Neural cell (in vitro differentiated cells): ENCODE results near the gene COL21A1. TPM values are rescaled to one million over a fixed set of nuclear protein-coding genes. Genes with fewer than 3 reads are reported as not detected.

Experiments used
- H2AFZ ChIP-seq: fragments of 200-600, 300-800 bp; sonication (generic), shearing (Covaris generic); 2 replicates; pipeline ENCODE4 v1.6.0; 2014; ENCODE audit warnings: low read depth, mild to moderate bottlenecking, antibody characterized with exemption, low read length, moderate library complexity
- H3F3A ChIP-seq: fragments of 200-600 bp; shearing (Covaris generic); 2 replicates; pipeline ENCODE4 v1.6.1; 2016; ENCODE audit warnings: mild to moderate bottlenecking, moderate library complexity, mixed read lengths, antibody characterized with exemption, low read length; ENCODE audit not compliant: insufficient read depth, poor library complexity, severe bottlenecking
- H3K27ac ChIP-seq: fragments of 200-600, 300-800 bp; sonication (generic), shearing (Covaris generic); 2 replicates; pipeline ENCODE4 v1.5.1; 2014; ENCODE audit warnings: mild to moderate bottlenecking, low read length, moderate library complexity
- H3K27me3 ChIP-seq: fragments of 300-800, 200-600 bp; sonication (generic), shearing (Covaris generic); 2 replicates; pipeline ENCODE4 v1.6.0; 2014; ENCODE audit warnings: mild to moderate bottlenecking, low read depth, low read length, moderate library complexity; ENCODE audit not compliant: insufficient read depth
- H3K36me3 ChIP-seq: fragments of 300-800, 200-600 bp; sonication (generic), shearing (Covaris generic); 2 replicates; pipeline ENCODE4 v1.5.1; 2014; ENCODE audit warnings: mild to moderate bottlenecking, antibody characterized with exemption, low read length, moderate library complexity; ENCODE audit not compliant: insufficient read depth
- H3K4me2 ChIP-seq: fragments of 300-800, 200-600 bp; sonication (generic), shearing (Covaris generic); 2 replicates; pipeline ENCODE4 v1.6.0; 2014; ENCODE audit warnings: mild to moderate bottlenecking, low read length
- H3K4me3 ChIP-seq: fragments of 300-800, 200-600 bp; sonication (generic), shearing (Covaris generic); 2 replicates; pipeline ENCODE4 v1.5.1; 2014; ENCODE audit warnings: mild to moderate bottlenecking, low read length, moderate library complexity
- H3K79me2 ChIP-seq: fragments of 200-600 bp; shearing (Covaris generic); replicated peaks from 2 replicates; pipeline ENCODE4 v1.6.0; 2014; ENCODE audit warnings: mild to moderate bottlenecking, low read length, moderate library complexity; ENCODE audit not compliant: insufficient read depth
- H3K9ac ChIP-seq: fragments of 300-800, 200-600 bp; sonication (generic), shearing (Covaris generic); 2 replicates; pipeline ENCODE4 v1.6.1; 2016; ENCODE audit warnings: mild to moderate bottlenecking, low read length, mixed read lengths
- H3K9me2 ChIP-seq: fragments of 200-600 bp; shearing (Covaris generic); 2 replicates; pipeline ENCODE4 v1.6.1; 2016; ENCODE audit warnings: mild to moderate bottlenecking, low read length, mixed read lengths; ENCODE audit not compliant: insufficient read depth
- H3K9me3 ChIP-seq: fragments of 200-600, 300-800 bp; sonication (generic), shearing (Covaris generic); 2 replicates; pipeline ENCODE4 v1.6.1; 2016; ENCODE audit warnings: mild to moderate bottlenecking, mixed run types, low read length, moderate library complexity, mixed read lengths
- H4K20me1 ChIP-seq: fragments of 200-600 bp; shearing (Covaris generic); 2 replicates; pipeline ENCODE4 v1.6.1; 2016; ENCODE audit warnings: mild to moderate bottlenecking, mixed run types; ENCODE audit not compliant: insufficient read depth
- CTCF ChIP-seq: fragments of 450-650 bp; IDR thresholded peaks from 2 replicates; pipeline ENCODE4 v1.5.1; 2014; ENCODE audit warnings: antibody characterized with exemption, mild to moderate bottlenecking, moderate library complexity; ENCODE audit not compliant: poor library complexity, severe bottlenecking
- EP300 ChIP-seq: fragments of 450-650 bp; conservative IDR thresholded peaks from 2 replicates; pipeline ENCODE4 v1.6.1; 2014; ENCODE audit warnings: antibody characterized with exemption, mild to moderate bottlenecking, moderate library complexity; ENCODE audit not compliant: poor library complexity, severe bottlenecking
- EZH2 ChIP-seq: fragments of 200-600, 300-800 bp; shearing (Covaris generic), sonication (generic); IDR thresholded peaks from 2 replicates; pipeline ENCODE4 v1.6.1; 2014; ENCODE audit warnings: antibody characterized with exemption, low read length, borderline replicate concordance, mild to moderate bottlenecking; ENCODE audit not compliant: insufficient read depth, poor library complexity, severe bottlenecking
- MXI1 ChIP-seq: fragments of 450-650 bp; conservative IDR thresholded peaks from 2 replicates; pipeline ENCODE4 v1.6.1; 2014; ENCODE audit warnings: antibody characterized with exemption, mild to moderate bottlenecking; ENCODE audit not compliant: poor library complexity, severe bottlenecking
- POLR2AphosphoS5 ChIP-seq: IDR thresholded peaks from 2 replicates; pipeline ENCODE4 v1.6.1; 2012
- RAD21 ChIP-seq: fragments of 450-650 bp; conservative IDR thresholded peaks from 2 replicates; pipeline ENCODE4 v1.6.1; 2014; ENCODE audit warnings: antibody characterized with exemption, mild to moderate bottlenecking, moderate library complexity
- REST ChIP-seq: IDR thresholded peaks from 2 replicates; pipeline ENCODE4 v1.6.1; 2012; ENCODE audit warnings: borderline replicate concordance
- SMC3 ChIP-seq: fragments of 450-650 bp; conservative IDR thresholded peaks from 2 replicates; pipeline ENCODE4 v1.6.1; 2014; ENCODE audit warnings: antibody characterized with exemption, mild to moderate bottlenecking, moderate library complexity; ENCODE audit not compliant: poor library complexity
- TAF1 ChIP-seq: IDR thresholded peaks from 2 replicates; pipeline ENCODE4 v1.6.1; 2012; ENCODE audit warnings: low read depth
- polyA plus RNA-seq: library from polyadenylated mRNA; depleted of rRNA; stranded (reverse); fragments of >200 nt; gene quantifications from 2 replicates; pipeline ENCODE4 v1.2.3, GENCODE V29; 2014

The COL21A1 gene
- polyA plus RNA-seq, 1 donor from 2014 or later: 0.25 TPM

- no peaks in the 10 kb centered on the region for H3K9me2 ChIP-seq
- H3K4me2 ChIP-seq: no peak overlapping the region
Observed at GRCh38 chr6:56147766-56148165, 99.6 kb downstream of the COL21A1 start.

GRCh38 chr6:56146086-56146485 is 101.3 kb downstream of the COL21A1 start:
- Histone ChIP-seq H3K9me3 (no peaks in the 10 kb centered on the region), H2AFZ (no peak overlapping the region), H4K20me1 (no peaks in the 10 kb centered on the region), H3K27ac (no peak overlapping the region), H3K4me3 (no peak overlapping the region), H3K79me2 (no peaks in the 10 kb centered on the region), H3K36me3 (no peaks in the 10 kb centered on the region), H3F3A (no peaks in the 10 kb centered on the region), H3K9me2 (no peaks in the 10 kb centered on the region), H3K27me3 (no peaks in the 10 kb centered on the region), H3K4me2 (no peak overlapping the region), H3K9ac (no peak overlapping the region)
- TF ChIP-seq EP300 (no peak), CTCF (no peak), RAD21 (no peak), EZH2 (no peak), TAF1 (no peak), SMC3 (no peak)

More at GRCh38 chr6:56147766-56148165, 99.6 kb downstream of the COL21A1 start:
- Histone ChIP-seq H3K9ac (no peak overlapping the region), H3K79me2 (no peaks in the 10 kb centered on the region), H3F3A (no peaks in the 10 kb centered on the region), H3K27me3 (no peaks in the 10 kb centered on the region), H2AFZ (no peak overlapping the region), H3K36me3 (no peaks in the 10 kb centered on the region), H3K27ac (no peak overlapping the region), H3K9me3 (no peaks in the 10 kb centered on the region), H4K20me1 (no peaks in the 10 kb centered on the region), H3K4me3 (no peak overlapping the region)
- TF ChIP-seq MXI1: no peak
- TF ChIP-seq SMC3: no peak
- no peak for TF ChIP-seq CTCF
- TF ChIP-seq EP300: no peak
- no peak for TF ChIP-seq RAD21
- TF ChIP-seq REST: no peak
- no peak for TF ChIP-seq EZH2
- TF ChIP-seq POLR2AphosphoS5: no peak
- no peak for TF ChIP-seq TAF1
